Mucosa of rectum (tissue), 2 donors: ENCODE results near the gene TOB2.
A peak's percentile ranks its signal among the peaks of the same experiment; 100 is the strongest.

ENCODE experiments used
- H3K27ac ChIP-seq, 2 donors: one replicate each; pipeline ENCODE4 v1.7.0; 2013; ENCODE audit warnings: inconsistent platforms in 2 of 2, low read depth in 2 of 2, low read length in 2 of 2
- H3K27me3 ChIP-seq, 2 donors: one replicate each; pipeline ENCODE4 v1.7.0; 2013; ENCODE audit warnings: low read length in 2 of 2; ENCODE audit not compliant: control insufficient read depth in 2 of 2, insufficient read depth in 2 of 2
- H3K36me3 ChIP-seq, 2 donors: one replicate each; pipeline ENCODE4 v1.7.0; 2013; ENCODE audit warnings: low read length in 2 of 2; ENCODE audit not compliant: control insufficient read depth in 2 of 2, insufficient read depth in 2 of 2
- H3K4me1 ChIP-seq, 2 donors: one replicate each; pipeline ENCODE4 v1.7.0; 2013; ENCODE audit warnings: low read length in 2 of 2, mild to moderate bottlenecking in 1 of 2; ENCODE audit not compliant: control insufficient read depth in 2 of 2, insufficient read depth in 2 of 2
- H3K4me3 ChIP-seq, 2 donors: one replicate each; pipeline ENCODE4 v1.7.0; 2013; ENCODE audit warnings: low read length in 2 of 2
- H3K9ac ChIP-seq, 2 donors: one replicate each; pipeline ENCODE4 v1.7.0; 2013; ENCODE audit warnings: low read length in 2 of 2, low read depth in 1 of 2, mild to moderate bottlenecking in 1 of 2
- H3K9me3 ChIP-seq, 2 donors: one replicate each; pipeline ENCODE4 v1.7.0; 2013; ENCODE audit warnings: low read length in 2 of 2; ENCODE audit not compliant: control insufficient read depth in 2 of 2
- donor health status: healthy.
- donor health status: Normal muscosa, but diverticular disease.

Gene TOB2

DNA sequence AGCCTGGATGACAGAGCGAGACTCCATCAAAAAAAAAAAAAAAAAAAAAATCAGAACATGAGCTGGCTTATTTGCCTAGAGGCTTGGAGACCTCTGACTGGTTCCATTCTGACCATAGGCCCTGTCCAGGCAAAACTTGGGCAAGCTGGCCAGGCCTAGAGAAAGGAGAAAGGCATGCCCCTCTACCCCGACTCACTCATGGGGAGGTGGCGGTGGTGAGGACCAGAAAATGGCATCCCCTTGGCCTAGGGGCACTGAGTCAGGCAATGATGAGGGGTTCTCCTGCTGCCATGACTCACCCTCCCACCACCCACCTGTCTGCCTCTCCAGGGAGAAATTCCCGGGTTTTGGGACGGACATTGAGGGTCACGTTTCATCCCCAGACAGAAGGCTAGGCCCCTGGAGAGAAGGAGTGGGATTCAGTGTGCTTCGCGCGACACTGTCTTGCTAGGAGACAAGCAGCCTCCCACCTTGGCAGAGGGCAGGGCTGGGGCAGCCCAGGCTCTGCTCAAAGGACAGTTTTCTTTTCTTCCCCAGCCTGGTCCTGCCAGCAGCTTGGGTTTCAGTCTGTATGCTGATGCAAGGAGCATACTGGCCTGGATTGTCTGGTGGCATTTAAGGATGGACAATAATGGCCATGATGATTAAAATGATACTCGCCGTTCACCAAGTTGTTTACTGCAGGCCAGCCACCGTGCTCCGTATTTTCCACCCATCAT lies 17.2 kb downstream of the TOB2 start:
- H3K27me3 ChIP-seq: no peaks in the 10 kb centered on the region
- no peaks in the 10 kb centered on the region for H3K9me3 ChIP-seq
- no peak overlapping the region for H3K4me3 ChIP-seq
- H3K9ac ChIP-seq: no peak overlapping the region
- H3K4me1 ChIP-seq: no peaks in the 10 kb centered on the region
- no peak overlapping the region for H3K27ac ChIP-seq
- H3K36me3 ChIP-seq: peaks cover 17 to 20% of the 10 kb centered on the region in 2 donors

DNA sequence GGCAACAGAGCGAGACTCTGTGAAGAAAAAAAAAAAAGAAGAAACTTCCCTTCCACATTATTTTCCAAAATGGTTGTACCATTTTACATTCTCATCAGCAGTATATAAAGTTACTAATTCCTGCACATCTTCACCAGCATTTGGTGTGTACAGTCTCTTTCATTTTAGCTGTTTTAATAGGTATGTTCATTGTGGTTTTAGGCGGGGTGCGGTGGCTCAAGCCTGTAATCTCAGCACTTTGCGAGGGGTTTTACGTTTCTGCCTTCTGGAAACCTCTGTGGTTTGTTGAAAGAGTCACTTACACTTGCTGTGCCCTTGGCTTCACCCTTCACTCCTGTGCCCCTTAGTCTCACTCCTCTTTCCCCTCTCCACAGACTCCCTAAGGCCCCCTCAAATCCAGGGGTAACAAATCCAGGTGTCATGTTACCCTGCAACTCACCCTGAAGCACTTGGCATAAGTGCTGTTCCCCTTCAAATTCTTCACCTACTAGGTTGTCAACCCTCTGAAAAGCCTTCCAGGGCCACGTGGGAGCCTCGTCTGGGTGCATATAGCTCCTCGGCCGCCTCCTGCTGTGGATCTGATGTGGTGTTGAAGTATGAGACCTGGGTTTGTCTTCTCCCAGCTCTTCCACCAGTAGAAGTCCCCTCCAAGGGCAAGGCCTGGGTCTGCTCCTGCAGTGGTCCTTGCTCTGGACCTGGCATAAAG lies 20.8 kb downstream of the TOB2 start:
- Histone ChIP-seq H3K9me3 (no peaks in the 10 kb centered on the region), H3K9ac (no peak overlapping the region), H3K27ac (no peak overlapping the region), H3K27me3 (no peaks in the 10 kb centered on the region), H3K4me1 (no peaks in the 10 kb centered on the region), H3K4me3 (no peak overlapping the region), H3K36me3 (peaks cover 7 to 11% of the 10 kb centered on the region in 2 donors)

DNA sequence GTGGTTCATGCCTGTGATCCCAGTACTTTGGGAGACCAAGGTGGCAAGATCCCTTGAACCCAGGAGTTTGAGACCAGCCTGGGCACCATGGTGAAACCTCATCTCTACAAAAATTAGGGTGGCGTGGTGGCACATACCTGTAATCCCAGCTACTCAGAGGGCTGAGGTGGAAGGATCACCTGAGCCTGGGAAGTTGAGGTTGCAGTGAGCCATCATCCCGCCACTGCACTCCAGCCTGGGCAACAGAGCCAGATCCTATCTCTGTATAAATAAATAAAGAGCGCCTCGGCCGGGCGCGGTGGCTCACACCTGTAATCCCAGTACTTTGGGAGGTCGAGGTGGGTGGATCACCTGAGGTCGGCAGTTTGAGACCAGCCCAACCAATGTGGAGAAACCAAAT lies 27.9 kb downstream of the TOB2 start:
- Histone ChIP-seq H3K4me1 (peaks cover 22 to 31% of the 10 kb centered on the region in 2 donors), H3K9ac (peak overlapping the region in 1 of 2 donors; percentile 2), H3K9me3 (no peaks in the 10 kb centered on the region), H3K36me3 (no peaks in the 10 kb centered on the region), H3K4me3 (no peak overlapping the region), H3K27me3 (no peaks in the 10 kb centered on the region), H3K27ac (peak overlapping the region; percentile 44 to 52)

DNA sequence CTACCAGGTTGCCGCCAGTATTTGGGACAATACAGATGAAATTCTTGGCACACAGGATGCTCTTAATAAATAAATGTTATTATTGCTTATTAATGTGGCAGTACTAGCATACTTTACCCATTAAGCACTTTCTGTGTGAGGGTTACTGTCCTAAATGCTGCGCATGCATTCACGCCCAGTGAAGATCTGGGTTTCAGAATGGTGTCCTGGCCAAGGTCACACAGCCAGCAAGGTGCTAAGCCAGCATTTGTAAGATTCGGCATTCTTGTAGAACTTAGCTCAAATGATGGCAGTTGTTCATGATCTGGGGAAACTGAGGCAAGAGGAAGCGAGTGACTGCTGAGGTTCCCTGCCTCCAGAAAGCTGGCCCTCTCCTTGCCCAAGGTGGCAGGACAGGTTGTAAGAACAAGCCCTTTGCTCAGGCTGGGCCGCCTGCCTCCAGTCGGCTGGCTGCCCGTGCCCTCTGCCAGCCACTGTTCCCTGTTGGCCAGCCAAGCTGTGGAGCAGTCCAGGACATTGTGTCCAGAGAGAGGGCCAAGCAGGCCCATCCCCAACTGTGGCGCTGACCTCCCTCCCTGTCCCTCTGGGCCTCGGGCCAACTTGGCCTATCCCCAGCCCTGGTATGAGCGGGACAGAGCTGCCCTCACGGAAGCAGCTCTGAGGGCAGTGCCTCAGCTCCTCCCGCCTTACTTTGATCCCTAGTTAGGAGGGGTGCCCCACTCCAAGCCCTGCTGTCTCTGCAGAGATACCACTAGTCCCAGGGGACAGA lies 28.8 kb downstream of the TOB2 start:
- Histone ChIP-seq H3K36me3 (no peaks in the 10 kb centered on the region), H3K4me3 (no peak overlapping the region), H3K4me1 (peaks cover 23 to 32% of the 10 kb centered on the region in 2 donors), H3K9me3 (no peaks in the 10 kb centered on the region), H3K27ac (peak overlapping the region; percentile 52 to 67), H3K9ac (peak overlapping the region in 1 of 2 donors; percentile 9), H3K27me3 (no peaks in the 10 kb centered on the region)

DNA sequence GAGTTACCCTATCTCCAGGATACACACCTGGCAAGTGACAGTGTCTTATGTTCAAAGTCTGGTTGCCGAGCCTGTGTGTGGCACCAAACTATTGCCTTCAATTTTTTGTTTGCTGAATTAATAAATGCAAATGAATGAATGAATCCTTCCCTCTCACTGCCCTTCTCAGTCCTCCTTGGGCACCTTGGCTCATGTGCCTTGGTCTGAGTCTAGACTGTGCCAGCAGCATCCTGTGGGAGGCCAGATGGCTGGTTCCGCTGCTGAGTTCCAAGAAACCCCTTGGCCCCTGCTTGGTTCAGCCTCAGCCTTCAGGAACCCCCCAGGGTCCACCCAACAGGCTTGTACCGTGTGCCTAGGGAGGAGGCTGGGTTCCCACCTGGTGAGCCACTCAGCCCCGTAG lies 31.0 kb downstream of the TOB2 start:
- Histone ChIP-seq H3K4me1 (peaks cover 29 to 41% of the 10 kb centered on the region in 2 donors), H3K27me3 (no peaks in the 10 kb centered on the region), H3K27ac (peak overlapping the region; percentile 96 to 99), H3K4me3 (peak overlapping the region in 1 of 2 donors; percentile 37), H3K9ac (peak overlapping the region in 1 of 2 donors; percentile 98), H3K36me3 (no peaks in the 10 kb centered on the region), H3K9me3 (no peaks in the 10 kb centered on the region)

DNA sequence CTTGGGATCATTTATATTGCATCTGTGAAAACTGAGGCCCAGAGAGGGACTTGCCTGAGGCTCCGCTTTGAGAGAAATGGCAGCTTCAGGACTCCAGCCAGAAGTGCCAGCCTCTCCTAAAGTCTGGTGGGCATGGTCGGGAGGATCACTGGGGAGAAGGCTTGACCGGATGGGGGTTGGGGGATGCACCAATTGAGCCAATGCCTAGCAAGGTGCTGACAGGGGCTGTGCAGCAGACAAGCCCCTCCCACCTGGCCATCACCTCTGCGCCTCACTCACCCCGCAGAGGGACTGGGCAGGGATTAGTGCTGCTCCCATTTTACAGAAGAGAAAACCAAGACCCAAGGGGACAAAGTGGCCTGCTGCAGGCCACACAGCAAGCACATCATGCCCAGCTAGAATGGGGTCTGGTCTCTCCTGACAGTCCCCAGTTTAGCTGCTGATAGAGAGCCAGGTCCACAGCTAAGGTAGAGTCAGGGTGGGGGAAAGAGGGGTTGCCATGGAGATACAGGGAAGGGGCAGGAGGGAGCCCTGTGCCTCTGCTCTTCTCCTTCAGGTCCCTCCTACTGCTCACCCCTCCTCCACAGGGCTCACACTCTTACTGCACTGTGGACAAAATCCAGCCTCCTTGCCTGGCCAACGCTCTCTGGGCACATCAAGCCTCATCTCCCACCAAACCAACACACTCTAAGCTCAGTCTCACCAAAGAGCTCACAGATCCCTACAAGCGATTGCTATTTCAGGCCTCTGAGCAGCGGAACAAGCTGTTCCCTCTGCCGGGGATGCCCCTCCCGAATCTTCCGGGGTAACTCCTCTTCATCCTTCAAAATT lies 35.4 kb downstream of the TOB2 start:
- H3K27ac ChIP-seq: peak overlapping the region; percentile 63 to 65
- no peaks in the 10 kb centered on the region for H3K27me3 ChIP-seq
- H3K9me3 ChIP-seq: no peaks in the 10 kb centered on the region
- no peaks in the 10 kb centered on the region for H3K36me3 ChIP-seq
- no peak overlapping the region for H3K4me3 ChIP-seq
- peak overlapping the region in 1 of 2 donors; percentile 17 for H3K9ac ChIP-seq
- peaks cover 24 to 28% of the 10 kb centered on the region in 2 donors for H3K4me1 ChIP-seq

DNA sequence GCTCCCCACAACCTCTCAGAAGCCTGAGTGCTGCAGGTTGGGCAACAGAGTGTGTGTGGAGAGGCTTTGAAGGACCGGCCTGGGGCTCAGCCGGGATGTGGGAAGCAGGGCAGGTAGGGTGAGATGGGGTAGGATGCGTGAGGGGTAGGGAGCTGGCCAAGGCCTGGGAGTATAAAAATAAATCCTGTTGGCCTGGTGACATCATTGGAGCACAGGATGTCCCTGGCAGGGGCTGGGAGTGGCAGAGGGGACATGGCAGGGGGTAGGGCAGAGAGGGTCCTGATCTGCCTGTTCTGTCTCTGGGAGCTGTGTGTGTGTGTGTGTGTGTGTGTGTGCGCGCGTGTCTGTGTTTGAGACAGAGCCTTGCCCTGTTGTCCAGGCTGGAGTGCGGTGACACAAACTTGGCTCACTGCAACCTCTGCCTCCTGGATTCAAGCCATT lies 36.3 kb downstream of the TOB2 start:
- Histone ChIP-seq H3K27ac (peak overlapping the region in 1 of 2 donors; percentile 16), H3K27me3 (no peaks in the 10 kb centered on the region), H3K9ac (no peak overlapping the region), H3K36me3 (no peaks in the 10 kb centered on the region), H3K4me3 (no peak overlapping the region), H3K4me1 (peaks cover 20 to 24% of the 10 kb centered on the region in 2 donors), H3K9me3 (no peaks in the 10 kb centered on the region)

DNA sequence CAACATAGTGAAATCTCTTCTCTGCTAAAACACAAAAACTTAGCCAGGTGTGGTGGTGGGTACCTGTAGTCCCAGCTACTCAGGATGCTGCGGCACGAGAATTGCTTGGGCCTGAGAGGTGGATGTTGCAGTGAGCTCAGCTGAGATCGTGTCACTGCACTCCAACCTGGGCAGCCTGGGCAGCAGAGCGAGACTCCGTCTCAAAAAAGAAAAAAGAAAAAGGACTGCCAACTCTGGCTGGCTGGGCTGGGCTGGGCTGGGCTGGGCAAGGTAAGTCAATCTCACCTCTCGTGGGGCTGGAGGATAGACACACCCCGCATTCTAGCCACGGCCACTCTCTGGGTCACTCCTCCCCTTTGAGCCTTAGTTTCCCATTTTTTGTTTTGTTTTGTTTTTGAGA lies 37.9 kb downstream of the TOB2 start:
- peaks cover 10 to 14% of the 10 kb centered on the region in 2 donors for H3K4me1 ChIP-seq
- H3K4me3 ChIP-seq: no peak overlapping the region
- no peaks in the 10 kb centered on the region for H3K27me3 ChIP-seq
- no peaks in the 10 kb centered on the region for H3K9me3 ChIP-seq
- no peak overlapping the region for H3K9ac ChIP-seq
- H3K36me3 ChIP-seq: no peaks in the 10 kb centered on the region
- no peak overlapping the region for H3K27ac ChIP-seq

DNA sequence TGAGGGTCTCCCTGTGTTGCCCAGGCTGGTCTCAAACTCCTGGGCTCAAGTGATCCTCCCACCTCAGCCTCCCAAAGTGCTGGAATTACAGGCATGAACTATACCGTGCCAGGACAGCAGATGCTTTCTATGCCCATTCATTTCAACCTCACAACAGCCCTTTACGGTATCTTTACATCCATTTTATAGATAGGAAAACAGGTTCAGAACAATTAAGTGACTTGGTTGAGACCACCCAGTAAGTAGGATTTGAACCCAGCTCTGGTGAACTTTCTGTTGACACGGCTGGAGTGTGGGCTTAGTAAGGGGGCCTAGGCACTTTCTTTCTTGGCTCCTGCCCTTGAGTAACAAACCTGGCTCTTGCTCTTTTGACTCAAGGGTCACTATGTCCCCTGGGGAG lies 39.2 kb downstream of the TOB2 start:
- Histone ChIP-seq H3K9me3 (no peaks in the 10 kb centered on the region), H3K4me3 (no peak overlapping the region), H3K36me3 (no peaks in the 10 kb centered on the region), H3K27me3 (no peaks in the 10 kb centered on the region), H3K9ac (no peak overlapping the region), H3K4me1 (peaks cover 10 to 17% of the 10 kb centered on the region in 2 donors), H3K27ac (no peak overlapping the region)
